K562 (cell line): ENCODE results near the gene USP32. TPM values are rescaled to one million over a fixed set of nuclear protein-coding genes. Genes with fewer than 3 reads are reported as not detected.

Experiments
- ARID1B ChIP-seq: fragments of 450-650 bp; IDR thresholded peaks from 2 replicates; pipeline ENCODE4 v1.6.1; 2016; ENCODE audit warnings: antibody characterized with exemption, mild to moderate bottlenecking, inconsistent platforms
- BHLHE40 ChIP-seq: IDR thresholded peaks from 2 replicates; pipeline ENCODE4 v1.6.1; 2011; ENCODE audit warnings: low read length, improper control_type of control experiment
- E2F3 ChIP-seq: fragments of 250-450 bp; sonication (Bioruptor Pico); IDR thresholded peaks from 2 replicates; pipeline ENCODE4 v1.4.0; 2020; ENCODE audit warnings: mild to moderate bottlenecking
- ETV6 ChIP-seq, 3 experiments: fragments of 150-350 bp in 1 of 3; sonication (generic) in 1 of 3; formaldehyde crosslinking in 1 of 3; IDR thresholded peaks; 2 replicates each; pipeline versions ENCODE4 v1.6.1 to v1.8.0; 2014 to 2022; ENCODE audit warnings: borderline replicate concordance in 2 of 3, low read depth in 2 of 3, antibody characterized with exemption in 1 of 3, low read length in 1 of 3, mild to moderate bottlenecking in 1 of 3, missing genetic modification reagents in 1 of 3
- PCBP2 ChIP-seq: fragments of 200-400 bp; formaldehyde crosslinking; IDR thresholded peaks from 2 replicates; pipeline ENCODE4 v1.6.1; 2018; ENCODE audit warnings: low read length, low read depth, mild to moderate bottlenecking, moderate library complexity; ENCODE audit not compliant: poor library complexity, severe bottlenecking
- RB1 ChIP-seq: fragments of 450-650 bp; IDR thresholded peaks from 2 replicates; pipeline ENCODE4 v1.6.1; 2017; ENCODE audit warnings: low read depth, mild to moderate bottlenecking
- TCF7 ChIP-seq: sonication (generic); IDR thresholded peaks from 2 replicates; pipeline ENCODE4 v1.6.1; 2016; ENCODE audit warnings: antibody characterized with exemption, borderline replicate concordance
- ZNF140 ChIP-seq: fragments of 250-450 bp; sonication (Bioruptor Pico); IDR thresholded peaks from 2 replicates; pipeline ENCODE4 v1.8.0; 2021; ENCODE audit warnings: moderate library complexity, mild to moderate bottlenecking, inconsistent platforms
- ZNF24 ChIP-seq: fragments of 450-650 bp; IDR thresholded peaks from 2 replicates; pipeline ENCODE4 v1.6.1; 2016
- ZNF384 ChIP-seq: IDR thresholded peaks from 2 replicates; pipeline ENCODE4 v1.6.1; 2012; ENCODE audit warnings: low read depth, low read length, improper control_type of control experiment
- ZNF668 ChIP-seq: fragments of 250-450 bp; sonication (Bioruptor Pico); IDR thresholded peaks from 2 replicates; pipeline ENCODE4 v1.8.0; 2022; ENCODE audit warnings: mild to moderate bottlenecking, inconsistent platforms
- polyA plus RNA-seq, 8 experiments: library from polyadenylated mRNA; depleted of rRNA in 4 of 8; stranded (reverse) in 5 of 8; unstranded in 3 of 8; fragments of >200 nt; fragmentation: Nextera tagmentation in 2 of 8; fragmentation: Illumina TruSeq in 1 of 8; extraction: Ambion mirVana in 2 of 8; extraction: Trizol in 1 of 8; gene quantifications; 2 replicates each; pipeline versions ENCODE4 v1.2.1 to v1.2.3, GENCODE V29; 2011 to 2014; ENCODE audit warnings: inconsistent platforms in 1 of 8, missing spikeins in 1 of 8
- total RNA-seq, 7 experiments: library from RNA; depleted of rRNA in 6 of 7; stranded (reverse); fragments of >200 nt in 6 of 7; fragmentation: Illumina TruSeq in 2 of 7; extraction: Trizol in 2 of 7; gene quantifications; 2 replicates each; pipeline versions ENCODE4 v1.2.1 to v1.2.3, GENCODE V29; 2011 to 2021; ENCODE audit warnings: low replicate concordance in 1 of 7
- TF ChIP-seq, protein P1 (sequence below): fragments of 450-650 bp; IDR thresholded peaks from 2 replicates; pipeline ENCODE4 v1.6.1; 2016; ENCODE audit warnings: mild to moderate bottlenecking, moderate library complexity
- TF ChIP-seq, protein P2 (sequence below): sonication (generic); formaldehyde crosslinking; IDR thresholded peaks from 2 replicates; pipeline ENCODE4 v1.9.0; 2022; ENCODE audit warnings: mild to moderate bottlenecking, missing genetic modification reagents
- TF ChIP-seq, protein P3 (sequence below), 2 experiments: IDR thresholded peaks in 1 of 2; conservative IDR thresholded peaks in 1 of 2; 2 replicates each; pipeline ENCODE4 v1.6.1; 2016; ENCODE audit warnings: low read depth in 2 of 2, mild to moderate bottlenecking in 1 of 2, missing compliant biosample characterization in 1 of 2, missing genetic modification characterization in 1 of 2, moderate library complexity in 1 of 2

The USP32 gene
- total and polyA plus RNA-seq, 9 of the 15 experiments (the other 6 are each of a cell fraction or from before 2014, with no cell fraction given) = 18.0 to 69.3 (median 47.1) TPM

DNA sequence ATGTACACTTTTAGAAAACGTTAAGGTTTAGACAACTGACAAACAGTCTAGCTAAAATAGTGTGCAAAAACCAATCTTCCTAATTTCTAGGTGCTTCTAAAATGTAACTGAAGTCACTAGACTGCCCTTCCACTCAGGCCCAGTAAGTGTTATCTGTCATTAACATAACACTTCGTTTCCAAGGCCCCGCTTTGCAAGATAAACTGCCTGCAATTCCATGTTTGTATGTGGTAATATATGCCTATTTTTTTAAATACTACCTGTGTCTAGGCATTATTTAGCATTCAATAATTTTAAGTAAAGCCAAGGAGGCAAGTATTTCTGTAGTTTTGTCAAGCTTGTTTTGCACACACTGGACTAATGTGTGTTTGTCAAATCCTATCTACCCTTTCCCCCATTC is 3.2 kb downstream of the USP32 start (continued):
- no peak for TF ChIP-seq PCBP2
- no peak for TF ChIP-seq ZNF24
- no peak for TF ChIP-seq ETV6 (IDR thresholded peaks at IDR 0.05; ENCODE audit: borderline replicate concordance in 1 of 2, low read depth in 2 of 2, low read length in 1 of 2)
- no peak for TF ChIP-seq ETV6 (CRISPR knock-in tag; IDR thresholded peaks at IDR 0.05; ENCODE audit: borderline replicate concordance)
- TF ChIP-seq, protein P1, sequence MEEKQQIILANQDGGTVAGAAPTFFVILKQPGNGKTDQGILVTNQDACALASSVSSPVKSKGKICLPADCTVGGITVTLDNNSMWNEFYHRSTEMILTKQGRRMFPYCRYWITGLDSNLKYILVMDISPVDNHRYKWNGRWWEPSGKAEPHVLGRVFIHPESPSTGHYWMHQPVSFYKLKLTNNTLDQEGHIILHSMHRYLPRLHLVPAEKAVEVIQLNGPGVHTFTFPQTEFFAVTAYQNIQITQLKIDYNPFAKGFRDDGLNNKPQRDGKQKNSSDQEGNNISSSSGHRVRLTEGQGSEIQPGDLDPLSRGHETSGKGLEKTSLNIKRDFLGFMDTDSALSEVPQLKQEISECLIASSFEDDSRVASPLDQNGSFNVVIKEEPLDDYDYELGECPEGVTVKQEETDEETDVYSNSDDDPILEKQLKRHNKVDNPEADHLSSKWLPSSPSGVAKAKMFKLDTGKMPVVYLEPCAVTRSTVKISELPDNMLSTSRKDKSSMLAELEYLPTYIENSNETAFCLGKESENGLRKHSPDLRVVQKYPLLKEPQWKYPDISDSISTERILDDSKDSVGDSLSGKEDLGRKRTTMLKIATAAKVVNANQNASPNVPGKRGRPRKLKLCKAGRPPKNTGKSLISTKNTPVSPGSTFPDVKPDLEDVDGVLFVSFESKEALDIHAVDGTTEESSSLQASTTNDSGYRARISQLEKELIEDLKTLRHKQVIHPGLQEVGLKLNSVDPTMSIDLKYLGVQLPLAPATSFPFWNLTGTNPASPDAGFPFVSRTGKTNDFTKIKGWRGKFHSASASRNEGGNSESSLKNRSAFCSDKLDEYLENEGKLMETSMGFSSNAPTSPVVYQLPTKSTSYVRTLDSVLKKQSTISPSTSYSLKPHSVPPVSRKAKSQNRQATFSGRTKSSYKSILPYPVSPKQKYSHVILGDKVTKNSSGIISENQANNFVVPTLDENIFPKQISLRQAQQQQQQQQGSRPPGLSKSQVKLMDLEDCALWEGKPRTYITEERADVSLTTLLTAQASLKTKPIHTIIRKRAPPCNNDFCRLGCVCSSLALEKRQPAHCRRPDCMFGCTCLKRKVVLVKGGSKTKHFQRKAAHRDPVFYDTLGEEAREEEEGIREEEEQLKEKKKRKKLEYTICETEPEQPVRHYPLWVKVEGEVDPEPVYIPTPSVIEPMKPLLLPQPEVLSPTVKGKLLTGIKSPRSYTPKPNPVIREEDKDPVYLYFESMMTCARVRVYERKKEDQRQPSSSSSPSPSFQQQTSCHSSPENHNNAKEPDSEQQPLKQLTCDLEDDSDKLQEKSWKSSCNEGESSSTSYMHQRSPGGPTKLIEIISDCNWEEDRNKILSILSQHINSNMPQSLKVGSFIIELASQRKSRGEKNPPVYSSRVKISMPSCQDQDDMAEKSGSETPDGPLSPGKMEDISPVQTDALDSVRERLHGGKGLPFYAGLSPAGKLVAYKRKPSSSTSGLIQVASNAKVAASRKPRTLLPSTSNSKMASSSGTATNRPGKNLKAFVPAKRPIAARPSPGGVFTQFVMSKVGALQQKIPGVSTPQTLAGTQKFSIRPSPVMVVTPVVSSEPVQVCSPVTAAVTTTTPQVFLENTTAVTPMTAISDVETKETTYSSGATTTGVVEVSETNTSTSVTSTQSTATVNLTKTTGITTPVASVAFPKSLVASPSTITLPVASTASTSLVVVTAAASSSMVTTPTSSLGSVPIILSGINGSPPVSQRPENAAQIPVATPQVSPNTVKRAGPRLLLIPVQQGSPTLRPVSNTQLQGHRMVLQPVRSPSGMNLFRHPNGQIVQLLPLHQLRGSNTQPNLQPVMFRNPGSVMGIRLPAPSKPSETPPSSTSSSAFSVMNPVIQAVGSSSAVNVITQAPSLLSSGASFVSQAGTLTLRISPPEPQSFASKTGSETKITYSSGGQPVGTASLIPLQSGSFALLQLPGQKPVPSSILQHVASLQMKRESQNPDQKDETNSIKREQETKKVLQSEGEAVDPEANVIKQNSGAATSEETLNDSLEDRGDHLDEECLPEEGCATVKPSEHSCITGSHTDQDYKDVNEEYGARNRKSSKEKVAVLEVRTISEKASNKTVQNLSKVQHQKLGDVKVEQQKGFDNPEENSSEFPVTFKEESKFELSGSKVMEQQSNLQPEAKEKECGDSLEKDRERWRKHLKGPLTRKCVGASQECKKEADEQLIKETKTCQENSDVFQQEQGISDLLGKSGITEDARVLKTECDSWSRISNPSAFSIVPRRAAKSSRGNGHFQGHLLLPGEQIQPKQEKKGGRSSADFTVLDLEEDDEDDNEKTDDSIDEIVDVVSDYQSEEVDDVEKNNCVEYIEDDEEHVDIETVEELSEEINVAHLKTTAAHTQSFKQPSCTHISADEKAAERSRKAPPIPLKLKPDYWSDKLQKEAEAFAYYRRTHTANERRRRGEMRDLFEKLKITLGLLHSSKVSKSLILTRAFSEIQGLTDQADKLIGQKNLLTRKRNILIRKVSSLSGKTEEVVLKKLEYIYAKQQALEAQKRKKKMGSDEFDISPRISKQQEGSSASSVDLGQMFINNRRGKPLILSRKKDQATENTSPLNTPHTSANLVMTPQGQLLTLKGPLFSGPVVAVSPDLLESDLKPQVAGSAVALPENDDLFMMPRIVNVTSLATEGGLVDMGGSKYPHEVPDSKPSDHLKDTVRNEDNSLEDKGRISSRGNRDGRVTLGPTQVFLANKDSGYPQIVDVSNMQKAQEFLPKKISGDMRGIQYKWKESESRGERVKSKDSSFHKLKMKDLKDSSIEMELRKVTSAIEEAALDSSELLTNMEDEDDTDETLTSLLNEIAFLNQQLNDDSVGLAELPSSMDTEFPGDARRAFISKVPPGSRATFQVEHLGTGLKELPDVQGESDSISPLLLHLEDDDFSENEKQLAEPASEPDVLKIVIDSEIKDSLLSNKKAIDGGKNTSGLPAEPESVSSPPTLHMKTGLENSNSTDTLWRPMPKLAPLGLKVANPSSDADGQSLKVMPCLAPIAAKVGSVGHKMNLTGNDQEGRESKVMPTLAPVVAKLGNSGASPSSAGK = no peak
- TF ChIP-seq ARID1B = peak; percentile 83
- no peak for TF ChIP-seq ZNF140
- TF ChIP-seq TCF7 = no peak
- no peak for TF ChIP-seq ZNF668
- TF ChIP-seq RB1 = no peak
- TF ChIP-seq BHLHE40 = peak; percentile 8; the same call in 1 of the 2 replicates
- peak; percentile 54; the same call in 1 of the 2 replicates for TF ChIP-seq ZNF384
- TF ChIP-seq, protein P2, sequence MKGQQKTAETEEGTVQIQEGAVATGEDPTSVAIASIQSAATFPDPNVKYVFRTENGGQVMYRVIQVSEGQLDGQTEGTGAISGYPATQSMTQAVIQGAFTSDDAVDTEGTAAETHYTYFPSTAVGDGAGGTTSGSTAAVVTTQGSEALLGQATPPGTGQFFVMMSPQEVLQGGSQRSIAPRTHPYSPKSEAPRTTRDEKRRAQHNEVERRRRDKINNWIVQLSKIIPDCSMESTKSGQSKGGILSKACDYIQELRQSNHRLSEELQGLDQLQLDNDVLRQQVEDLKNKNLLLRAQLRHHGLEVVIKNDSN = no peak
- TF ChIP-seq E2F3 (CRISPR knock-in tag) = no peak
- TF ChIP-seq, protein P3, sequence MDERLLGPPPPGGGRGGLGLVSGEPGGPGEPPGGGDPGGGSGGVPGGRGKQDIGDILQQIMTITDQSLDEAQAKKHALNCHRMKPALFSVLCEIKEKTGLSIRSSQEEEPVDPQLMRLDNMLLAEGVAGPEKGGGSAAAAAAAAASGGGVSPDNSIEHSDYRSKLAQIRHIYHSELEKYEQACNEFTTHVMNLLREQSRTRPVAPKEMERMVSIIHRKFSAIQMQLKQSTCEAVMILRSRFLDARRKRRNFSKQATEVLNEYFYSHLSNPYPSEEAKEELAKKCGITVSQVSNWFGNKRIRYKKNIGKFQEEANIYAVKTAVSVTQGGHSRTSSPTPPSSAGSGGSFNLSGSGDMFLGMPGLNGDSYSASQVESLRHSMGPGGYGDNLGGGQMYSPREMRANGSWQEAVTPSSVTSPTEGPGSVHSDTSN (CRISPR knock-in tag; IDR thresholded peaks at IDR 0.05; ENCODE audit: low read depth) = no peak
- TF ChIP-seq, protein P3 (tag; conservative IDR thresholded peaks at IDR 0.05; ENCODE audit: low read depth) = no peak
